Right ventricle myocardium superior (tissue), 1 donor: ENCODE data around the gene SHLD2. TPM values are rescaled to one million over a fixed set of nuclear protein-coding genes. Genes with fewer than 3 reads are reported as not detected.
A peak's percentile ranks its signal among the peaks of the same experiment; 100 is the strongest.
"Not testable (repeated sequence)": the region's sequence is repeated elsewhere in the genome, so short reads cannot be mapped to it uniquely, and the experiment has no call there.

Experiments
- ATAC-seq: fragments of 200-7000 bp; cut with Tn5 transposase; one replicate; pipeline ENCODE4 v1.9.1; 2020; ENCODE audit warnings: mild to moderate bottlenecking; ENCODE audit not compliant: poor library complexity
- DNase-seq: peaks from one replicate; pipeline ENCODE4 v3.0.0-alpha.2; 2020
- intact Hi-C: fragments of 100-400 bp; cut with DNase I; formaldehyde crosslinking; loops from one replicate; pipeline ENCODE4 v1.11.2; 2022
- total RNA-seq: library from RNA; stranded (reverse); fragmentation: NEBNext Ultra II Directional; extraction: Animal tissue kit (Norgen Biotek cat#: 25700); gene quantifications from one replicate; pipeline ENCODE4 v1.2.1, GENCODE V29; 2021
- donor health status: DM: no; HTN: yes; CAD: no; lungs with severe emphysema.

The SHLD2 gene
- total RNA-seq, 1 donor from 2014 or later, result 9.6 TPM

- ATAC-seq, DNase-seq, intact Hi-C loops: not testable (repeated sequence)
These were observed 91.0 kb downstream of the SHLD2 start for GRCh38 chr10:87186016-87186415.

- intact Hi-C loops, DNase-seq, ATAC-seq: not testable (repeated sequence)
These were observed 92.6 kb downstream of the SHLD2 start for GRCh38 chr10:87187573-87187972.

DNA sequence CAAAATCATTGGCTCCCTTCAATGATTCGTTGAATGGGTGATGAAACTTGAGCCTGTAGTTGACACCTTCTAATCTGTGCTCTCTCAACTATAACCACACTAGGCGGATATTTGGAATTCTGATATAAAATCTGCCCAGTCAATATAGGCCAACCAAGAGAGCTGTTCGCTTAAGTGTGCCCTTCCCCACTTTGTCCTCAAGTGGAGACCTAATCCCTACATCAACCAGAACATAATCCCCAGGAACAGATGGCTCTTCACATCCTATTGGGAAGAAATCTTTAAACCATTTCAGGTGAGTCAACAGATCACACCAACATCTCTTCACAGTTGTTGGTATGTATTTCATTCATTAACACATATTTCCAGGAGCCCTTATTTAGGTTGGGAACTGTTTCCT is 96.8 kb downstream of the SHLD2 start:
- intact Hi-C loops, ATAC-seq, DNase-seq: not testable (repeated sequence)

GRCh38 chr10:87200924-87201323 is 105.9 kb downstream of the SHLD2 start:
- not testable (repeated sequence) for DNase-seq

DNA sequence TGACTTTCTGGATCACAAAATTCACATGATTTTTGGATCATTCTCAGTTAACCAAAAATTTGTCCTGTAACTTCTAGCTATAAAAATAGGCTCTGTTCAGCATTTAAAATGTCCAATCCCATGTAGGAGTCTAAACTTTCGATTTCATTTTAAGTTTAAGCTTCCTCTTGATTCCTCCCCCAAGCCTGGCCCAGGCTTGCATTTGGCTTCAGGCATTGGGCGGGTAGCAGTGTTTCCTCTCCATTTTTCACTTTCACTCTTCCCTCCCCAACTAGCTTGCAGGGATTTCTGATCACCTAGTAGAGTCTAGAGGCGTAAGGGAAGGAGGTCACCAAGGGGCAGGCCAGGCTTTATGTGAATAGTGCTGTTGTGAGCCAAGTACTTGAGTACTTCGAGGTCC is 109.8 kb downstream of the SHLD2 start:
- intact Hi-C loops, DNase-seq, ATAC-seq: not testable (repeated sequence)

More at GRCh38 chr10:87200924-87201323, 105.9 kb downstream of the SHLD2 start:
- intact Hi-C loops, result not testable (repeated sequence)
- ATAC-seq, result peak; percentile 61

- ATAC-seq, DNase-seq, intact Hi-C loops: not testable (repeated sequence)
These were observed 111.9 kb downstream of the SHLD2 start for GRCh38 chr10:87206922-87207321.

GRCh38 chr10:87210309-87210708 is 115.3 kb downstream of the SHLD2 start:
- intact Hi-C loops, DNase-seq, ATAC-seq: not testable (repeated sequence)

DNA sequence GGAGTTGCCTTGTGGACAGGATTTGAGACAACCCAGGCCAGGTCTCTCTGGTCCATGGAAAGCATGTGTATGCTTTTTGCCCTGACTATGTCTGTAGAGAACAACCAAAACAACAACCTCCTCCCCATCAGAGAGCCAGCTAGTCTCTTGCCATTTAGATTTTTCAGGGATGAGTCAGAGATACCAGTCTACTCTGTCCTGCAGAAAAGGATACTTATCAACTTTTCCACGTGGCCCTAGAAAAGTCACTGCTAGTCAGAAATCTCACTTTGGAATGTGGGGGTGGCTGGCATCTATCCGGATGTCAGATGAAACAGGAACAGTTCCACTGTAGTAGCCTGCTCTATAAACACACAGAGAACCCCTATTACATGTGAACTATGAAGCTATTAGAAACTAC is 116.8 kb downstream of the SHLD2 start:
- ATAC-seq, intact Hi-C loops, DNase-seq: not testable (repeated sequence)

GRCh38 chr10:87213150-87213765 is 118.3 kb downstream of the SHLD2 start:
- DNase-seq, intact Hi-C loops, ATAC-seq: not testable (repeated sequence)

DNA sequence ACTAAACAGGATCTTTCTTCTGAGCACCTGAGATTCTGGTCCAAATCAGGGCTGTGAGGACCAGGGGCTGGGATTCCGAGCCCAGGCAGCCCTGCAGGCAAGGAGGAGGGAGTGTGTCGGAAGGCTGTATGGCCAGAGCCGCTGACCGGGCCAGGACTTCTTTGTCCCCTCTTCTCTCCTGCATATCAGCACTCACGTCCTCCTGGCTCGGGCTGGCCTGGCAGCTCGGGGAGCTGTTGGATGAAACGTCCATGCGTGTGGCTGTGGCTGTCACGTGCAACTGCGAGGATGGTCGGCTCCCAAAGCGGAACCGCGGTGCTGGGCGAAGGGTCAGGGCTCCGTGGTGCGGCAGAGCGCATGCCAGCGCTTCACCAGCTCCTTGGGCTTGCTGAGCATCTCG is 118.8 kb downstream of the SHLD2 start:
- DNase-seq, result peak; percentile 80
- intact Hi-C loops, result not testable (repeated sequence)

DNA sequence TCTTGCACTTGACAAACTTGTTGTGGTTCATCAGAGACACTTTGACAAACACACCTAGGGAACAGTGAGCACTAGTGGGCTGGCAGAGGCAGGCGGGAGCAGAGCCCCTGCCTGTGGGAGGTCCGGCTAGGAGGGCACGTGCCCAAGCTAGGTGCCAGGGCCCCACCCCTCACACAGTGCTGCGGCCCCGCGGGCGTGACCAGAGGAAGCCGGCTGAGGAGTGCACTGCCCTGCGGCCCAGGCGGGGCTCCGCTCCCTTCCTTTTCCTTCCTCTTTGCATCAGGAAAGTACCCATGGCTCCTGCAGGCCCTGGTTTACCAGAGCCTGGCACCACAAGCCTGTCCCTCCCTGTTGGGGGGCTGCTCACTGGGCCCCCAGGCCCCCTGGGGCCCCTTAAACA is 121.1 kb downstream of the SHLD2 start:
- ATAC-seq, intact Hi-C loops: not testable (repeated sequence)
- DNase-seq, result peak; percentile 69

More for the DNA sequence above, 118.8 kb downstream of the SHLD2 start:
- ATAC-seq, result peak; percentile 87

DNA sequence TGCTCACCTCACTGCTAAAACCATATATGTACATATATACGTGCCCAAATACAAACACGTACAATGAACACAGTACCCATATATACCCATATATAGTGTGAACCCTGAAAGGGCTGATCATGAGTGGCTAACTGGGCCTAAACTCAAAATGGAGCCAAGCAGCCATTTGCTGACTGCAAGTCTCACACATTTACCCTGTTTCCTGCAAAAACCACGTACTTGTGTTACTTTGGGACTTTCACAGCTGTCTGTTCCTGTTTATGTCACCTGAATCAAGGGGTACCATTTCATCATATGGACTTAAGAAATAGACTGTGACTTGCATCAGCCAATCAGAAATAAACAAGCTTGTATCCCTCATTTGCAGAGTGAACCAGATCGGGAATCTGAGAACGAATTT is 124.4 kb downstream of the SHLD2 start:
- DNase-seq, intact Hi-C loops, ATAC-seq: not testable (repeated sequence)

DNA sequence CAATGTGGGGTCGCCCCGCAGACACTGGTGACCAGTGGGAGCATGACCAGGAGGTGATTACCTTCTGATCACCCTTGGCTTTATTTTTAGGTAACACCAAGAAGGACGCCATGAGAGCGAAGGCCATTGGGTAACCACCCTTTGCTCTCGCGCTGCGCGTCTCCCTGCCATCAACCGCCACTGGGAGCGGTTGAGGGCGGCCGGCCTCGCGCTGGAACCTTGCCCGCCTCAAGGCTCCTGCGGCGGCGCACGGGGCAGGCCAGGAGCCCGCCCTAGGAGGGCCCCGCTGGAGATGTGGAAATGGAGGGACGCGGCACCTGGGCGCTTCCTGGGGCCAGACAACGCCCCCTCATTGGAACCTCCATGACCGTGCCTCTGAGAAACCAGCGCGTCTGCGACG is 127.8 kb downstream of the SHLD2 start:
- intact Hi-C loops, ATAC-seq, DNase-seq: not testable (repeated sequence)

GRCh38 chr10:87225148-87225547 is 130.1 kb downstream of the SHLD2 start, which contains the start of gene NUTM2A:
Gene NUTM2A (plus strand): TSS chr10:87225448. CDS start chr10:87225831, 383 bp downstream.
- ATAC-seq, DNase-seq, intact Hi-C loops: not testable (repeated sequence)

DNA sequence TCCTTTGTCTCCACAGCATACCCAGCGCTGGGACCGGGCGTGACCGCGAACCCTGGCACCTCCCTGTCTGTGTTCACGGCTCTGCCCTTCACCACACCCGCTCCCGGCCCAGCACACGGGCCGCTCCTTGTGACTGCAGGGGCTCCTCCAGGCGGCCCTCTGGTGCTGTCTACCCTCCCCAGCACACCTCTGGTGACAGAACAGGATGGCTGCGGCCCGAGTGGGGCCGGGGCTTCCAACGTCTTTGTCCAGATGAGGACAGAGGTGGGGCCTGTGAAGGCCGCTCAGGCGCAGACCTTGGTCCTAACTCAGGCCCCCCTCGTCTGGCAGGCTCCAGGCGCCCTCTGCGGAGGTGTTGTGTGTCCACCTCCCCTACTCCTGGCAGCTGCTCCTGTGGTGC is 133.2 kb downstream of the SHLD2 start:
- ATAC-seq, DNase-seq, intact Hi-C loops: not testable (repeated sequence)

- DNase-seq, ATAC-seq, intact Hi-C loops: not testable (repeated sequence)
These were observed 134.2 kb downstream of the SHLD2 start for GRCh38 chr10:87229211-87229610.

GRCh38 chr10:87234854-87235253 is 139.8 kb downstream of the SHLD2 start:
- DNase-seq, intact Hi-C loops, ATAC-seq: not testable (repeated sequence)

GRCh38 chr10:87237244-87237643 is 142.2 kb downstream of the SHLD2 start:
- DNase-seq, intact Hi-C loops, ATAC-seq: not testable (repeated sequence)

DNA sequence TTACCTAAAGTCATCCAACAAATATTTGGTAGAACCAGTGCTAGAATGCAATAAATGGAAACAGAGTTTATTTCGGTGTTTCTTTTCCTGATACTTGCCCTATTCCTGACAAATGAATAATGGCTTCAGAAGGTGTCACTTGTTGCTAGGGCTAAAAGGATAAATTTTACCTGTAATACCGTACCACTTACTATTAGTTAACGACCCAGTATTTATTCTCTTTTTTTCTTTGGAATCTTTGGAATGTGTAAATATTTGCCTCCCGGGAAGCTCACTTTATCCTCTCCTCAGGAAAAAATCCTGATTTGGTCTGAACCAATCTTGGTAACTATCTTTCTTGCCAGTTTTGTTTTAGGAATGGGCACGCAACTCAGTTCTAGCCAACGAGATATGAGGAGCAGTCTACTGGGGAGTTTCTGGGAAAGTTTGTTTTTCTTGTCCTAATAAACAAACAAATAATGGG is 144.4 kb downstream of the SHLD2 start:
- intact Hi-C loops, DNase-seq, ATAC-seq: not testable (repeated sequence)
